SW480 (cell line): ENCODE results near the gene NPLOC4.

Source experiments
- DNase-seq: peaks from one replicate; pipeline ENCODE4 v3.0.0-alpha.2; 2016; ENCODE audit warnings: low spot score

Gene NPLOC4

GRCh38 chr17:81565231-81565630 lies 71.7 kb downstream of the NPLOC4 start:
- no peak for DNase-seq

GRCh38 chr17:81564778-81565177 lies 72.1 kb downstream of the NPLOC4 start:
- DNase-seq: no peak

- no peak for DNase-seq
These were observed 72.9 kb downstream of the NPLOC4 start for GRCh38 chr17:81563861-81564586.

GRCh38 chr17:81561494-81561885 lies 75.4 kb downstream of the NPLOC4 start:
- no peak for DNase-seq

- no peak for DNase-seq
These were observed 77.7 kb downstream of the NPLOC4 start for GRCh38 chr17:81558941-81559806.

- DNase-seq: no peak
These were observed 78.8 kb downstream of the NPLOC4 start for GRCh38 chr17:81558115-81558468.

GRCh38 chr17:81557276-81558114 lies 79.4 kb downstream of the NPLOC4 start:
- no peak for DNase-seq

- no peak for DNase-seq
These were observed 80.0 kb downstream of the NPLOC4 start for GRCh38 chr17:81556863-81557262.

- no peak for DNase-seq
These were observed 80.7 kb downstream of the NPLOC4 start for GRCh38 chr17:81556175-81556691.

GRCh38 chr17:81553616-81554181 lies 83.2 kb downstream of the NPLOC4 start:
- DNase-seq: peak; percentile 85

- DNase-seq: peak; percentile 89
These were observed 83.8 kb downstream of the NPLOC4 start for GRCh38 chr17:81553018-81553615.

GRCh38 chr17:81552244-81553017 lies 84.5 kb downstream of the NPLOC4 start, which contains the start of gene FAAP100:
Gene FAAP100, minus strand, starts transcription at chr17:81552353. Its CDS starts 23 bp downstream, at chr17:81552330.
- peak; percentile 74 for DNase-seq

- DNase-seq: peak; percentile 16
These were observed 85.3 kb downstream of the NPLOC4 start for GRCh38 chr17:81551458-81552243.

- DNase-seq: no peak
These were observed 86.0 kb downstream of the NPLOC4 start for GRCh38 chr17:81550830-81551457.

GRCh38 chr17:81550285-81550684 lies 86.6 kb downstream of the NPLOC4 start:
- DNase-seq: no peak

GRCh38 chr17:81549826-81550225 lies 87.1 kb downstream of the NPLOC4 start:
- no peak for DNase-seq

- no peak for DNase-seq
These were observed 87.8 kb downstream of the NPLOC4 start for GRCh38 chr17:81549031-81549557.

GRCh38 chr17:81547614-81547982 lies 89.3 kb downstream of the NPLOC4 start:
- DNase-seq: no peak
